K562 (cell line): ENCODE data around the gene JADE3. TPM values are rescaled to one million over a fixed set of nuclear protein-coding genes. Genes with fewer than 3 reads are reported as not detected.

ENCODE experiments used
- CSDE1 ChIP-seq, 2 experiments: fragments of 450-650 bp; IDR thresholded peaks; 2 replicates each; pipeline ENCODE4 v1.6.1; 2016; ENCODE audit warnings: mild to moderate bottlenecking in 1 of 2
- DNMT1 ChIP-seq: fragments of 450-650 bp; IDR thresholded peaks from 2 replicates; pipeline ENCODE4 v1.6.1; 2016; ENCODE audit warnings: antibody characterized with exemption, mild to moderate bottlenecking
- ERF ChIP-seq: fragments of 450-650 bp; formaldehyde crosslinking; IDR thresholded peaks from 2 replicates; pipeline ENCODE4 v1.4.0; 2020; ENCODE audit warnings: mild to moderate bottlenecking, mixed read lengths
- HCFC1 ChIP-seq: IDR thresholded peaks from 2 replicates; pipeline ENCODE4 v1.6.1; 2012; ENCODE audit warnings: low read depth, low read length, improper control_type of control experiment
- HDAC8 ChIP-seq: fragments of 450-650 bp; IDR thresholded peaks from 2 replicates; pipeline ENCODE4 v1.6.1; 2016; ENCODE audit warnings: mild to moderate bottlenecking, missing genetic modification characterization, moderate library complexity, missing compliant biosample characterization
- HOXB6 ChIP-seq: fragments of 250-450 bp; sonication (Bioruptor Pico); IDR thresholded peaks from 2 replicates; pipeline ENCODE4 v1.5.1; 2022; ENCODE audit warnings: mild to moderate bottlenecking, borderline replicate concordance
- MTF1 ChIP-seq: fragments of 250-450 bp; sonication (Bioruptor Pico); IDR thresholded peaks from 2 replicates; pipeline ENCODE4 v1.9.0; 2021; ENCODE audit warnings: moderate library complexity, mild to moderate bottlenecking, inconsistent platforms, borderline replicate concordance
- POLR3A ChIP-seq: IDR thresholded peaks from 2 replicates; pipeline ENCODE4 v1.6.1; 2011; ENCODE audit warnings: borderline replicate concordance, mild to moderate bottlenecking, moderate library complexity; ENCODE audit not compliant: insufficient read length, insufficient read depth; ENCODE audit errors: extremely low read depth
- SRSF3 ChIP-seq: fragments of 200-400 bp; formaldehyde crosslinking; IDR thresholded peaks from 2 replicates; pipeline ENCODE4 v1.6.1; 2016; ENCODE audit warnings: mild to moderate bottlenecking, low read length, moderate library complexity; ENCODE audit not compliant: insufficient read depth
- TAF1 ChIP-seq: IDR thresholded peaks from 2 replicates; pipeline ENCODE4 v1.6.1; 2011; ENCODE audit warnings: mild to moderate bottlenecking, low read length, moderate library complexity; ENCODE audit not compliant: insufficient read depth, control insufficient read depth, severe bottlenecking; ENCODE audit errors: extremely low read depth
- TAF15 ChIP-seq: fragments of 200-400 bp; formaldehyde crosslinking; IDR thresholded peaks from 2 replicates; pipeline ENCODE4 v1.6.1; 2017; ENCODE audit warnings: mild to moderate bottlenecking, low read depth, low read length, moderate library complexity
- XRCC5 ChIP-seq: fragments of 200-400 bp; formaldehyde crosslinking; IDR thresholded peaks from 2 replicates; pipeline ENCODE4 v1.6.1; 2017; ENCODE audit warnings: low read depth, mild to moderate bottlenecking, low read length
- ZBED1 ChIP-seq: IDR thresholded peaks from 2 replicates; pipeline ENCODE4 v1.6.1; 2014
- ZNF274 ChIP-seq: IDR thresholded peaks from 2 replicates; pipeline ENCODE4 v1.6.1; 2011; ENCODE audit warnings: low read depth, mild to moderate bottlenecking, low read length, moderate library complexity, borderline replicate concordance
- ZNF431 ChIP-seq: sonication (generic); formaldehyde crosslinking; IDR thresholded peaks from 2 replicates; pipeline ENCODE4 v1.8.0; 2022; ENCODE audit warnings: mild to moderate bottlenecking, missing genetic modification reagents
- ZNF445 ChIP-seq: fragments of 250-450 bp; sonication (Bioruptor Pico); IDR thresholded peaks from 2 replicates; pipeline ENCODE4 v1.4.0; 2020; ENCODE audit warnings: low read depth, mild to moderate bottlenecking, moderate library complexity
- ZNF717 ChIP-seq: fragments of 250-450 bp; sonication (Bioruptor Pico); IDR thresholded peaks from 2 replicates; pipeline ENCODE4 v1.5.0; 2021
- polyA plus RNA-seq, 8 experiments: library from polyadenylated mRNA; depleted of rRNA in 4 of 8; stranded (reverse) in 5 of 8; unstranded in 3 of 8; fragments of >200 nt; fragmentation: Nextera tagmentation in 2 of 8; fragmentation: Illumina TruSeq in 1 of 8; extraction: Ambion mirVana in 2 of 8; extraction: Trizol in 1 of 8; gene quantifications; 2 replicates each; pipeline versions ENCODE4 v1.2.1 to v1.2.3, GENCODE V29; 2011 to 2014; ENCODE audit warnings: inconsistent platforms in 1 of 8, missing spikeins in 1 of 8
- total RNA-seq, 7 experiments: library from RNA; depleted of rRNA in 6 of 7; stranded (reverse); fragments of >200 nt in 6 of 7; fragmentation: Illumina TruSeq in 2 of 7; extraction: Trizol in 2 of 7; gene quantifications; 2 replicates each; pipeline versions ENCODE4 v1.2.1 to v1.2.3, GENCODE V29; 2011 to 2021; ENCODE audit warnings: low replicate concordance in 1 of 7
- TF ChIP-seq, protein P1 (sequence below): sonication (generic); formaldehyde crosslinking; IDR thresholded peaks from 2 replicates; pipeline ENCODE4 v1.8.0; 2022; ENCODE audit warnings: mild to moderate bottlenecking, missing genetic modification reagents
- TF ChIP-seq, protein P2 (sequence below), 2 experiments: fragments of 450-650 bp; conservative IDR thresholded peaks; 2 replicates each; pipeline ENCODE4 v1.6.1; 2017; ENCODE audit warnings: mild to moderate bottlenecking in 2 of 2, moderate library complexity in 2 of 2

JADE3 gene
- total and polyA plus RNA-seq, 9 of the 15 experiments (the other 6 are each of a cell fraction or from before 2014, with no cell fraction given), result 2.6 to 10.0 (median 7.0) TPM

DNA sequence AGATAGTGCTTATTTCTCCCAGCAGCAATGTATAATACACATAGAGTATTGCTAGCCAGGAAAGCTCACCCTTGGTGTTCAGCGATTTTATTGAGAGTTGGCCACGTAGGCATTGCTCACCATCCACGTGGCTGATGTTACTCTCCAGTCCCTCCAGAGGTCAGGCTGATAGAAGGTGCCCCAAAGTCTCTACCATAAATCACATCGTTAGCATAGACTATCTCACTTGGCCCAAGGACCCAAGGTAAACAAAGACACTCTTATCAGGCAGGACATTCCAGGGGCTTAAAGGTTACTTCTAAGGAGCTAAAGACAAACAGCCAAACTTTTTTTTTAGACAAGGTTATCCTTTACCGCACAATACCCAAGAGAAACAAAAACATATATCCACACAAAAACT is 135.8 kb downstream of the JADE3 start (continued):
- TF ChIP-seq, protein P1, sequence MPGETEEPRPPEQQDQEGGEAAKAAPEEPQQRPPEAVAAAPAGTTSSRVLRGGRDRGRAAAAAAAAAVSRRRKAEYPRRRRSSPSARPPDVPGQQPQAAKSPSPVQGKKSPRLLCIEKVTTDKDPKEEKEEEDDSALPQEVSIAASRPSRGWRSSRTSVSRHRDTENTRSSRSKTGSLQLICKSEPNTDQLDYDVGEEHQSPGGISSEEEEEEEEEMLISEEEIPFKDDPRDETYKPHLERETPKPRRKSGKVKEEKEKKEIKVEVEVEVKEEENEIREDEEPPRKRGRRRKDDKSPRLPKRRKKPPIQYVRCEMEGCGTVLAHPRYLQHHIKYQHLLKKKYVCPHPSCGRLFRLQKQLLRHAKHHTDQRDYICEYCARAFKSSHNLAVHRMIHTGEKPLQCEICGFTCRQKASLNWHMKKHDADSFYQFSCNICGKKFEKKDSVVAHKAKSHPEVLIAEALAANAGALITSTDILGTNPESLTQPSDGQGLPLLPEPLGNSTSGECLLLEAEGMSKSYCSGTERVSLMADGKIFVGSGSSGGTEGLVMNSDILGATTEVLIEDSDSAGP (CRISPR knock-in tag), result no peak
- TF ChIP-seq SRSF3, result no peak
- TF ChIP-seq ZNF274, result no peak
- TF ChIP-seq DNMT1, result no peak
- TF ChIP-seq ZBED1, result no peak
- no peak for TF ChIP-seq ZNF445 (CRISPR knock-in tag)
- no peak for TF ChIP-seq ZNF717 (CRISPR knock-in tag)
- no peak for TF ChIP-seq HOXB6
- TF ChIP-seq ERF, result no peak
- TF ChIP-seq, protein P2, sequence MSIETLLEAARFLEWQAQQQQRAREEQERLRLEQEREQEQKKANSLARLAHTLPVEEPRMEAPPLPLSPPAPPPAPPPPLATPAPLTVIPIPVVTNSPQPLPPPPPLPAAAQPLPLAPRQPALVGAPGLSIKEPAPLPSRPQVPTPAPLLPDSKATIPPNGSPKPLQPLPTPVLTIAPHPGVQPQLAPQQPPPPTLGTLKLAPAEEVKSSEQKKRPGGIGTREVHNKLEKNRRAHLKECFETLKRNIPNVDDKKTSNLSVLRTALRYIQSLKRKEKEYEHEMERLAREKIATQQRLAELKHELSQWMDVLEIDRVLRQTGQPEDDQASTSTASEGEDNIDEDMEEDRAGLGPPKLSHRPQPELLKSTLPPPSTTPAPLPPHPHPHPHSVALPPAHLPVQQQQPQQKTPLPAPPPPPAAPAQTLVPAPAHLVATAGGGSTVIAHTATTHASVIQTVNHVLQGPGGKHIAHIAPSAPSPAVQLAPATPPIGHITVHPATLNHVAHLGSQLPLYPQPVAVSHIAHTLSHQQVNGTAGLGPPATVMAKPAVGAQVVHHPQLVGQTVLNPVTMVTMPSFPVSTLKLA (conservative IDR thresholded peaks at IDR 0.05), result peak; percentile 55 to 72; a peak in 3 of 4 replicates
- TF ChIP-seq HDAC8 (tag), result no peak
- TF ChIP-seq MTF1 (CRISPR knock-in tag), result no peak
- TF ChIP-seq ZNF431 (CRISPR knock-in tag), result no peak
- TF ChIP-seq XRCC5, result no peak
- no peak for TF ChIP-seq HCFC1
- no peak for TF ChIP-seq POLR3A
- TF ChIP-seq TAF1, result no peak
- no peak for TF ChIP-seq CSDE1 (IDR thresholded peaks at IDR 0.05)
- TF ChIP-seq TAF15, result no peak
